Endothelial cell of umbilical vein (primary cell): Measurements from ENCODE around the gene ZNF232.
"Not testable (repeated sequence)": the region's sequence is repeated elsewhere in the genome, so short reads cannot be mapped to it uniquely, and the experiment has no call there.

Source experiments
- FOS ChIP-seq: IDR thresholded peaks from 2 replicates; pipeline ENCODE4 v1.6.1; 2011; ENCODE audit warnings: mild to moderate bottlenecking, low read length, moderate library complexity, borderline replicate concordance; ENCODE audit not compliant: insufficient read depth
- TF ChIP-seq, protein P1 (sequence below), 2 donors: IDR thresholded peaks; 1 replicate in 1 of 2; 2 replicates in 1 of 2; pipeline ENCODE4 v1.5.1; 2011; ENCODE audit warnings: low read length in 2 of 2, mild to moderate bottlenecking in 2 of 2, moderate library complexity in 2 of 2, control low read depth in 1 of 2, inconsistent platforms in 1 of 2, low read depth in 1 of 2; ENCODE audit not compliant: insufficient read depth in 1 of 2; ENCODE audit errors: extremely low read depth in 1 of 2

DNA sequence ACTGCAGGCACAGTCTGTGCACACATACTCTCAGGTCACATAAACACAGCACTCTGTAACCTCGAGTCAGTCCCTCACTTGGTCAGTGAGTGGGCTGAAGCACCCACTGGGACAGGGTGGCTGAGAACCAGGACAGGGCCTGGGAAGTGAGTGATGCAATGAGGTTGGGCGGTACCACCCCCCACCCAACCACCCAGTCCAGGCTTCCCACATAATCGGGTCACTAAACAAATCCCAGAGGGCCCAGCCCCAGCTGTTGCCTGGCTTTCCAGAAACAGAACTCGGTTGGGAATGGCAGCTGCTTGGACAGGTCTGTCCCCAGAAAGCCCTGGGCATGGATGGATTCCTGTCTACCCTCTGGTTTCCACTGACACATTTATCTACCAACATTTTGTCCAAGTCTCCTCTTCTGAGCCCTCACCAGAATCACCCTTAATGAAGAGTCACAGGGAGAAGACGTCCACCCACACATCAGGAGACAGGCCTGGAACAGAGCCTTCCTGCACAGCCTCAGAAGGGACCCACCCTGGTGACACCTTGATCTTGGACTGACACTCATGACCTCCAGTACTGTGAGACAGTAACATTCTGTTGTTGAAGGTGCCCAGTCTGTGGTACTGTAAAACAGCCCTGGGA lies 12.6 kb upstream of the ZNF232 start:
- not testable (repeated sequence) for TF ChIP-seq FOS
- TF ChIP-seq, protein P1, sequence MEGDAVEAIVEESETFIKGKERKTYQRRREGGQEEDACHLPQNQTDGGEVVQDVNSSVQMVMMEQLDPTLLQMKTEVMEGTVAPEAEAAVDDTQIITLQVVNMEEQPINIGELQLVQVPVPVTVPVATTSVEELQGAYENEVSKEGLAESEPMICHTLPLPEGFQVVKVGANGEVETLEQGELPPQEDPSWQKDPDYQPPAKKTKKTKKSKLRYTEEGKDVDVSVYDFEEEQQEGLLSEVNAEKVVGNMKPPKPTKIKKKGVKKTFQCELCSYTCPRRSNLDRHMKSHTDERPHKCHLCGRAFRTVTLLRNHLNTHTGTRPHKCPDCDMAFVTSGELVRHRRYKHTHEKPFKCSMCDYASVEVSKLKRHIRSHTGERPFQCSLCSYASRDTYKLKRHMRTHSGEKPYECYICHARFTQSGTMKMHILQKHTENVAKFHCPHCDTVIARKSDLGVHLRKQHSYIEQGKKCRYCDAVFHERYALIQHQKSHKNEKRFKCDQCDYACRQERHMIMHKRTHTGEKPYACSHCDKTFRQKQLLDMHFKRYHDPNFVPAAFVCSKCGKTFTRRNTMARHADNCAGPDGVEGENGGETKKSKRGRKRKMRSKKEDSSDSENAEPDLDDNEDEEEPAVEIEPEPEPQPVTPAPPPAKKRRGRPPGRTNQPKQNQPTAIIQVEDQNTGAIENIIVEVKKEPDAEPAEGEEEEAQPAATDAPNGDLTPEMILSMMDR (IDR thresholded peaks at IDR 0.05; ENCODE audit: extremely low read depth in 1 of 2, insufficient read depth in 1 of 2, low read depth in 1 of 2, low read length in 2 of 2), result not testable (repeated sequence)
